HTR-8/SVneo (cell line): ENCODE measurements around the gene CCDC117.

ENCODE experiments used
- DNase-seq: peaks from one replicate; pipeline ENCODE4 v3.0.0; 2011; ENCODE audit warnings: low spot score, mixed read lengths; ENCODE audit not compliant: insufficient read length
- FAIRE-seq: peaks from 2 replicates; lab custom pipeline; 2011; peaks lifted over from hg19 to GRCh38; lab: Jason Lieb, UNC

Gene CCDC117

GRCh38 chr22:28768701-28769393 is 3.6 kb upstream of the CCDC117 start:
- DNase-seq (no peak), FAIRE-seq (no peak)

- DNase-seq (no peak), FAIRE-seq (no peak)
Observed at GRCh38 chr22:28769394-28770085, 3.0 kb upstream of the CCDC117 start.

GRCh38 chr22:28771195-28771791 is 1.2 kb upstream of the CCDC117 start:
- no peak for DNase-seq
- no peak for FAIRE-seq

GRCh38 chr22:28773461-28773867 is 969 bp downstream of the CCDC117 start:
- DNase-seq = no peak
- no peak for FAIRE-seq

DNA sequence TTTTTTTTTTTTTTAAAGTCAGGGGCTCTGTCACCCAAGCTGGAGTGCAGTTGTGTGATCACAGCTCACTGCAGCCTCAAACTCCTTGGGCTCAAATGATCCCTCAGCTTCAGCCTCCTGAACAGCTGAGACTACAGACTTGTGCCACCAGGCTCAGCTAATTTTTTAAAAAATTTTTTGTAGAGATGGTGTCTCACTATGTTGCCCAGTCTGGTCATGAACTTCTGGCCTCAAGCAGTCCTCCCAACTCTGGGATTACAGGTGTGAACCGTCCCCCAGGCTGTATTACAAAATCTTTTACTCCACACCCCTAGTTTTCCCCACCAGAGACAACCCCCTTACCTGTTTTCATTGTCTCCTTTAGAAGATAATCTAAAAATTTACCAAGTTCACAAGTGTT is 1.9 kb downstream of the CCDC117 start:
- no peak for FAIRE-seq
- DNase-seq = no peak

- FAIRE-seq (no peak), DNase-seq (no peak)
Observed at GRCh38 chr22:28779833-28780232, 7.3 kb downstream of the CCDC117 start.

DNA sequence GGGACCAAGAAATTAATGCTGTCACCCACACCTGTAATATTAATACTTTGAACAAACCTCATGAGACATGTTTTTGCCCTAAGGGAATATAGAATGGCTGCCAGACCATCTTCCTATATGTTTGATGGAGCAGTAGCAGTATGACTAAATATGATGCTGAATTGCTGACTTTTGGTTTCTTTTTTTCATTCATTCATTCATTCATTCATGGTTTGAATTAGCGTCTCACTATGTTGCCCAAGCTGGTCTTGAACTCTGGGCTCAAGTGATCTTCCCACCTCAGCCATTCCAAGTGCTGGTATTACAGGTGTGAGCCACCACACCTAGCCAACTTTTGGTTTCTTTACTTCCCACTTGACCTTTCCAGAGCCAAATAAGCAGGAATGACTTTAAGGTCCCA is 7.8 kb downstream of the CCDC117 start:
- DNase-seq = no peak
- FAIRE-seq = no peak

DNA sequence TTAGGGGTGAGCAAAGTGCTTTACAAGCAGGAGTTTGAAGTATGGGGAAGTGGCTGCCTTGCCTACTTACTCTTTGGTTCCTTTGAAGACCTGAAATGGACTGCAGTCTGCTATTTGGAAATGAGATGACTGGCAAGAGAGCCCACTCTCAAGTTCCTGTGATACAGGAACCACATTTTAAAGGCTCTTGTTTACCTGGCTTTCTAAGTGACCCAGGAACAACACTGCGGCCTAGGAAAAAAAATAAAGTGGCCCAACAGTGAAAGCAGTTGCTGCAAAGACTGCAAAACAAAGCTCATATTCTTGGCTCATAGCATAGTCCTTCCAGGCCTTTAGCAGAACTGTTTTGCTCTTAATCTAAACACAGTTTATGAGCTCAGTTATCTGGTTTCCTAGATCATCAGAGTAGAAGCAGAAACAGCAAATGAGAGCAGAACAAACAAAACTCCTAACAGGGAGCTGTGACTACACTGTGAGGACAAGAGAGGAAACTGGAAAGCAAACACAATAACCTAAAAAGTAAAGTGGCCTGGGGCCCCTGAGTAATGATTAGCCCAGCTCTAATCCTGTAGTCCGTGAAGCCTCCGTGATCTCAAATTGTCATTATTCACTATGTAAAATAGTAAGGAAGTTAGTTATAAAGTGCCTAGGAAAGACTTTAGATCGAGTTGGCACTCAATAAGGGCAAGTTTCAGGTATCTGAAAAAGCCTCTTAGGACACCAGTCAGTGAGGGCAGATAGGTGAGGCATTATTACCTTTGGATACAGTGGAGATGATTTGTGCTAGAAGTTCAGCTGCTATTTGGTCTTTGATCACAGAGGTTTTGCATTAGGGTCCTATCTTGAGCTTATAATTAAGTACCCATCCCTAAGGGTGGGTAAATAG is 11.5 kb downstream of the CCDC117 start:
- DNase-seq (no peak), FAIRE-seq (no peak)

DNA sequence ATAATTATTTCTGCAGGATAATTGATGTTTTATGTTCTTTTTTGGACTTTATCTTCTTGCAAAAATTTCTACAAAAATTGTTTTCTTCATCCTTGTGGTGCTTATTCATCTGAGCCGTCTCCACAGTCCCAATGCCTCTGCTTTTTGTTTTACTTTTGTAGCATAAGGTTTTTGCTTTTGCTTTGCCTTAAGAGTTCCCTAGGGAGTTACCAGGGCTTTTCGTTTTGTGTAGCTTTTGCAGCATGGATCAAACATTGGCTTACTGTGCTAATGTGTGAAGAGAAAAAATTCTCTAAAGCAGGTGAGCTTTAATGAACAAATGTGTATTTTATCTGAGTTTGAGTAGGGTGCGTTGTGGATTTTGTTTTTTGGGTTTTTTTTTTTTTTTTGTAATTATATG is 16.1 kb downstream of the CCDC117 start:
- FAIRE-seq (no peak), DNase-seq (no peak)

- DNase-seq = no peak
- no peak for FAIRE-seq
Observed at GRCh38 chr22:28791124-28791523, 18.6 kb downstream of the CCDC117 start.

DNA sequence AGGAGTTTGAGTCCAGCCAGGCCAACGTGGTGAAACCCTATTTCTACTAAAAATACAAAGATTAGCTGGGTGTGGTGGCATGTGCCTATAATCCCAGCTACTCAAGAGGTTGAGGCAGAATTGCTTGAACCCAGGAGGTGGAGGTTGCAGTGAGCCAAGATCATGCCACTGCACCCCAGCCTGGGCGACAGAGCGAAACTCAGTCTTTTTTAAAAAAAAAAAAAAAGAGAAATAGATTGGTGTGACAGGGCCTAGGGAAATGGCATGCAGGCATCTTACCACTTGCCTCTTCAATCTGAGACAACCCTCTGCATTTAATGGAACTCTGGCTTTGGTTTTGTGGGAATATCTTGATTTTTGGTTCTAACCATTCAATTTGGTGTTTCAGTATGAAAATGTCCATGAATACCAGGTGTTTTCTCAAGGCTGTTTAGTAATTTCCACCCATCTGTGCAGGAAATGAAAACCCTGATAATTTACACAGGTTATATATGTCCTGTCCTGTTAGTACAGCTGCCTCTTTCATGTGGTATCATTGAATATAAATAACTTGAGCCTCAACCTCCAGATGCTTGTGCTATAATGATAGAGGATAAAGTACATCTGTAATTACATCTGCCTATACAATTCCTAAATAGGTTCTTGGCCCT is 19.5 kb downstream of the CCDC117 start:
- DNase-seq (no peak), FAIRE-seq (no peak)

- FAIRE-seq (no peak), DNase-seq (no peak)
Observed at GRCh38 chr22:28792491-28793383, 20.2 kb downstream of the CCDC117 start.

DNA sequence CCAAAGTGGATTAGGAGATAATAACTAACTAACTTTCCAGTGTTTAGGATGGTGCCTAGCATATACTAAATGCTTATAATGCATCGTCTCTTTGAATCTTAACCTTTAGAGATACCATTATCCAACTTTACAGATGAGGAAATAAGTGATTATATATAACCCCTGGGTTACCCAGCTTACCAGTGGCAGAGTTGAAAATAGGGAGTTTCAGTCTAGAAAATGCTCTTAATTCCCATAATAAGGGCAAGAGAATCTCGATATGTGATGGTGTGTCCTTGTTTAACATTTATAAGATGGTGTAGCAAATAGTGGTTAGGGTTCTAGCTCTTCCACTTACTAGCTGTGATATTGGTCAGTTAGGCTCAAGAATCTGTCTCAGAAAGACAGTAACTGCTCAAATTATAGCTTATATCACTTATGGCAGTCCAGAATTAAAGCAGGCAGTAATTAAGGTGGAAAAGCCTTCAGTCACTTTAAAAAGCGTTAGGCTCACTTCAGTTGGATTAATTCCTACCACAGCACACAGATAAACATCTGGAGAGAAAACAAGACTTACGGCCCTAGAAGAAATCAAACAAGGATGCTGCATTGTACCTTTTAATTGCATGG is 21.6 kb downstream of the CCDC117 start:
- FAIRE-seq = no peak

GRCh38 chr22:28795071-28795693 is 22.7 kb downstream of the CCDC117 start:
- FAIRE-seq (no peak), DNase-seq (no peak)

More for the DNA sequence above, 21.6 kb downstream of the CCDC117 start:
- no peak for DNase-seq

GRCh38 chr22:28795932-28796856 is 23.7 kb downstream of the CCDC117 start:
- no peak for DNase-seq
- FAIRE-seq = no peak

GRCh38 chr22:28798810-28799605 is 26.5 kb downstream of the CCDC117 start:
- DNase-seq (peak; percentile 40), FAIRE-seq (no peak)
